ENCODE measurements around the gene ELOVL5.

ELOVL5 gene

DNA sequence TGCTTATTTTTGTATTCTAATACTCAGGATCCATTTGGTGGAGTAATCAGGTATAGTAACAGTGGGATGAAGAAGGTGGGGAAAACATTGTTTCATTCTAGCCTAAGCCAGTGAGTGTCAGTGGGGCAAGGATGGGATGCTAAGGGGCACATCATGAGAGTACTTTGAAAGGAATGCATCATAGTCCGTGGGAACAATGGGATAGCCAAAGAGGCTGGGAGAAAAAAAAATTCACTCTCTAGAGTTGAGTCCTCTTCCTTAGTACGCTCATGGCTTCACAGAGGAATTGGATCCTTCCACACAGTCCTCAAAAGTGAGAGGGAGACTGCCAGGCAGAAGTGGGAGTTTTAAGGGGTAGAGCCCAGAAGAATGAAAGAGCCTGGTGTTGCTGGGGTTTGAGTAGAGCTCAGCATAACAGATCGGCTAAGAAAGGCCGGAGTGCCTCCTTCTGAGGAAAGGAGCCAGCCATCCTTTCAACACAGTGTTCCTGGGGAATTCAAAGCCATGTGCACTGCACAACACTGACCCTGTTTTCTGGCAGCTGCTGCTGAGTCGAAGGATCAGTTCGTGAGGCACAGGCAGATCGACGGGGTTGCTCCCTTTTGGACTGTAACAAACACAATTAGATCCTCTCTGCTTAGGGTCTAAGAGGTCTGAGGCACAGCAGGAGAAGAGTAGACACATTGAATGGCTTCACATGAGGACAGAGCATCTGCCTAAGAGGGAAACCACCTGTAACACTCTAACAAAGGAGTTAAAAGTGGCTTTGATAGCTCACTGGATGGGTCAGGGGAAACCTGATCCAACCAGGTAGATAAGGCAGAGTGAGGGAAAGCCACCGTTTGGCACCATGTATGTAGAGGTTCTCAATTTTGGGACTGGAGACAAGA, 61.2 kb downstream of the ELOVL5 start:
- H3K27me3 ChIP-seq (ENCODE audit: insufficient read depth, poor library complexity, severe bottlenecking) = no peaks in the 10 kb centered on the region
- no peak overlapping the region for H3K4me3 ChIP-seq (ENCODE audit: severe bottlenecking)
- H3K4me1 ChIP-seq (ENCODE audit: insufficient read depth, poor library complexity, severe bottlenecking) = no peaks in the 10 kb centered on the region
- peaks cover 61% of the 10 kb centered on the region for H3K36me3 ChIP-seq (ENCODE audit: low read depth)
- no peaks in the 10 kb centered on the region for H3K9me3 ChIP-seq (ENCODE audit: severe bottlenecking)
- DNase-seq (ENCODE audit: low spot score) = no peak
- no peak overlapping the region for H3K27ac ChIP-seq (ENCODE audit: poor library complexity, severe bottlenecking)
- ATAC-seq (ENCODE audit: low read depth) = no peak
- TF ChIP-seq, protein P1, sequence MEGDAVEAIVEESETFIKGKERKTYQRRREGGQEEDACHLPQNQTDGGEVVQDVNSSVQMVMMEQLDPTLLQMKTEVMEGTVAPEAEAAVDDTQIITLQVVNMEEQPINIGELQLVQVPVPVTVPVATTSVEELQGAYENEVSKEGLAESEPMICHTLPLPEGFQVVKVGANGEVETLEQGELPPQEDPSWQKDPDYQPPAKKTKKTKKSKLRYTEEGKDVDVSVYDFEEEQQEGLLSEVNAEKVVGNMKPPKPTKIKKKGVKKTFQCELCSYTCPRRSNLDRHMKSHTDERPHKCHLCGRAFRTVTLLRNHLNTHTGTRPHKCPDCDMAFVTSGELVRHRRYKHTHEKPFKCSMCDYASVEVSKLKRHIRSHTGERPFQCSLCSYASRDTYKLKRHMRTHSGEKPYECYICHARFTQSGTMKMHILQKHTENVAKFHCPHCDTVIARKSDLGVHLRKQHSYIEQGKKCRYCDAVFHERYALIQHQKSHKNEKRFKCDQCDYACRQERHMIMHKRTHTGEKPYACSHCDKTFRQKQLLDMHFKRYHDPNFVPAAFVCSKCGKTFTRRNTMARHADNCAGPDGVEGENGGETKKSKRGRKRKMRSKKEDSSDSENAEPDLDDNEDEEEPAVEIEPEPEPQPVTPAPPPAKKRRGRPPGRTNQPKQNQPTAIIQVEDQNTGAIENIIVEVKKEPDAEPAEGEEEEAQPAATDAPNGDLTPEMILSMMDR (IDR thresholded peaks at IDR 0.05; ENCODE audit: poor library complexity, severe bottlenecking) = no peak

DNA sequence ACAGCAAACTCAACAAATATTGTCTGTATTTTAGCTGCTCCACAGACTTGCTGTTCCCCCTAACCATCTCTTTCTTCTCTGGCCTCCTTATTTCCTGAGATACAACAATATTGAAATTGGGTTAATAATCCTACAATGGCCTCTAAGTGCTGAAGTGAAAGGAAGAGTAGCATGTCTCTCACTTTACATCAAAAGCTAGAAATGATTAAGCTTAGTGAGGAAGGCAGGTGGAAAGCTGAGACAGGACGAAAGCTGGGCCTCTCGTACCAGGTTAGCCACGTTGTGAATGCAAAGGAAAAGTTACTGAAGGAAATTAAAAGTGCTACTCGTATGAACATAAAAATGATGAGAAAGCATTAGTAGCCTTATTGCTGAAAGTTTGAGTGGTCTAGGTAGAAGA, 63.8 kb downstream of the ELOVL5 start:
- no peaks in the 10 kb centered on the region for H3K9me3 ChIP-seq (ENCODE audit: severe bottlenecking)
- ATAC-seq (ENCODE audit: low read depth) (no peak), DNase-seq (ENCODE audit: low spot score) (no peak)
- TF ChIP-seq, protein P1 (IDR thresholded peaks at IDR 0.05; ENCODE audit: poor library complexity, severe bottlenecking) = no peak
- H3K4me1 ChIP-seq (ENCODE audit: insufficient read depth, poor library complexity, severe bottlenecking) = no peaks in the 10 kb centered on the region
- no peaks in the 10 kb centered on the region for H3K27me3 ChIP-seq (ENCODE audit: insufficient read depth, poor library complexity, severe bottlenecking)
- no peak overlapping the region for H3K4me3 ChIP-seq (ENCODE audit: severe bottlenecking)
- H3K27ac ChIP-seq (ENCODE audit: poor library complexity, severe bottlenecking) = no peak overlapping the region
- H3K36me3 ChIP-seq (ENCODE audit: low read depth) = peaks cover 44% of the 10 kb centered on the region

DNA sequence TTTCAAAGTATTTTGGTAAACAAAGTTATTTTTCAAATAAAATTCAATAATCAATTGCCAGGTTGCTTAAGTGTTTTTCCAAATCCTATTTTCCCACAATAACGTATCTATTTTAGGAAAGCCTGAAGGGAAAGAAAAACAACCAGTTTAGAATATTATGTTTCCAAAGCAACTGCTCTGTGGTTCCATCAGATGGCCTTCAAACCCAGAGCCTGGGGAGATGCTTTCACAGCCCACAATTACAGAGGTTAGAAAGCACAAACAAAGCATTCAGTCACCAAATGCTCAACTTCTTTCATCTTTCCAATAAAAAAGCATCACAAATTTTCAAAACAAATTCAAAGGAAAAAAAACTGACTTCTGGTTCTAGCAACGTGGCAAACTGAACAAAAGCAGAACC, 66.0 kb downstream of the ELOVL5 start:
- no peaks in the 10 kb centered on the region for H3K4me1 ChIP-seq (ENCODE audit: insufficient read depth, poor library complexity, severe bottlenecking)
- no peak for ATAC-seq (ENCODE audit: low read depth)
- H3K27me3 ChIP-seq (ENCODE audit: insufficient read depth, poor library complexity, severe bottlenecking) = no peaks in the 10 kb centered on the region
- no peak overlapping the region for H3K4me3 ChIP-seq (ENCODE audit: severe bottlenecking)
- DNase-seq (ENCODE audit: low spot score) = no peak
- H3K27ac ChIP-seq (ENCODE audit: poor library complexity, severe bottlenecking) = no peak overlapping the region
- TF ChIP-seq, protein P1 (IDR thresholded peaks at IDR 0.05; ENCODE audit: poor library complexity, severe bottlenecking) = no peak
- H3K9me3 ChIP-seq (ENCODE audit: severe bottlenecking) = no peaks in the 10 kb centered on the region
- peaks cover 42% of the 10 kb centered on the region for H3K36me3 ChIP-seq (ENCODE audit: low read depth)

DNA sequence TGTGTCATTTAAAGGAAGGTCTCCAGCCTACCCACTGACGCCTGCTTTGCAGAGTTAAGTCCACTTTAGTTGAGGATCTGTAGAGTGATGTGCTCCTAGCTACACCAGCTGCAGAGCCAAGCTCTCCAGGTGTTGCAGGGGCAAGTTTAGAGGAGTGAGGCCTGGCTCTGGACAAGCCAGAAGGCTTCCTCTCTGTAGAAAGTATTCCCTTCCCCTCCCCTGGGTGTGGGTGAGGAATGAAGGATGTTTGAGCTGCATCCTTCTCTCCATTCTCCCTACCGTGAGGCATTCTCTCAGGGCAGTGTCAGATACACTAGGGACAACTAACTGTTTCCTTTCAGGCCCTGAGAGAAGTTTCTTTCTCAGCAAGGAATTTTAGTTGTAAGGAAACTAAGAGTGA, 66.5 kb downstream of the ELOVL5 start:
- H3K36me3 ChIP-seq (ENCODE audit: low read depth) = peaks cover 45% of the 10 kb centered on the region
- no peaks in the 10 kb centered on the region for H3K4me1 ChIP-seq (ENCODE audit: insufficient read depth, poor library complexity, severe bottlenecking)
- DNase-seq (ENCODE audit: low spot score) (no peak), ATAC-seq (ENCODE audit: low read depth) (no peak)
- no peak overlapping the region for H3K4me3 ChIP-seq (ENCODE audit: severe bottlenecking)
- TF ChIP-seq, protein P1 (IDR thresholded peaks at IDR 0.05; ENCODE audit: poor library complexity, severe bottlenecking) = no peak
- H3K9me3 ChIP-seq (ENCODE audit: severe bottlenecking) = no peaks in the 10 kb centered on the region
- no peak overlapping the region for H3K27ac ChIP-seq (ENCODE audit: poor library complexity, severe bottlenecking)
- no peaks in the 10 kb centered on the region for H3K27me3 ChIP-seq (ENCODE audit: insufficient read depth, poor library complexity, severe bottlenecking)

Data from RWPE2 (cell line).